Adrenal gland (tissue), 5 donors: ENCODE data around the gene USF2.

Experiments used
- CTCF ChIP-seq, 6 experiments: fragments of 450-650 bp in 4 of 6; fragments of 200-600 bp in 2 of 6; sonication (generic) in 1 of 6; IDR thresholded peaks; 1 replicate in 5 of 6; 2 replicates in 1 of 6; pipeline versions ENCODE4 v1.5.1 to v1.8.0; 2016 to 2021; ENCODE audit warnings: antibody characterized with exemption in 6 of 6, mild to moderate bottlenecking in 2 of 6, moderate library complexity in 1 of 6
- POLR2A ChIP-seq, 2 donors: fragments of 450-650 bp; IDR thresholded peaks; one replicate each; pipeline ENCODE4 v1.6.1; 2017; ENCODE audit warnings: antibody characterized with exemption in 2 of 2, mild to moderate bottlenecking in 2 of 2, moderate library complexity in 1 of 2
- donor health status: DM: no; HTN: no; CAD: no.

DNA sequence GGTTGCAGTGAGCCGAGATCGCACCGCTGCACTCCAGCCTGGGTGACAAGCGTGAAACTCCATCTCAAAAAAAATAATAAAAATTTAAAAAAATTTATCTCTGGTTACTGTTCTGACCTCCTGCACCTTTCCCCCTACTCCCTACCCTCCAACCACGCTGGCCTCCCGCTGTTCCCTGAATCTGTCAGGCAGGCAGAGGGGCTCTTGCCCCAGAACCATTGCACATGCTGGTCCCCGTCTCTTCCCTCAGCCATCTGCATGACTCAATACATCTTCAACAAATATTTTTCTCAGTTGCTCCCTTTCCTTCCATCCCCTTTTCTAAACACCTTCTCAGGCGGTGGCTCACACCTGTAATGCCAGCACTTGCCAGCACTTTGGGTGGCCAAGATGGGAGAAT lies 39.2 kb upstream of the USF2 start:
- TF ChIP-seq POLR2A (IDR thresholded peaks at IDR 0.05) (no peak), CTCF (IDR thresholded peaks at IDR 0.05) (no peak)
